GM18498 (cell line): ENCODE measurements around the gene C6orf47.
"Not testable (repeated sequence)": the region's sequence is repeated elsewhere in the genome, so short reads cannot be mapped to it uniquely, and the experiment has no call there.

ENCODE experiments used
- ATAC-seq: cut with Tn5 transposase; IDR thresholded peaks from one replicate; pipeline ENCODE4 v1.9.1; 2021; ENCODE audit warnings: mild to moderate bottlenecking, moderate library complexity; ENCODE audit not compliant: unreplicated experiment

The C6orf47 gene, protein sequence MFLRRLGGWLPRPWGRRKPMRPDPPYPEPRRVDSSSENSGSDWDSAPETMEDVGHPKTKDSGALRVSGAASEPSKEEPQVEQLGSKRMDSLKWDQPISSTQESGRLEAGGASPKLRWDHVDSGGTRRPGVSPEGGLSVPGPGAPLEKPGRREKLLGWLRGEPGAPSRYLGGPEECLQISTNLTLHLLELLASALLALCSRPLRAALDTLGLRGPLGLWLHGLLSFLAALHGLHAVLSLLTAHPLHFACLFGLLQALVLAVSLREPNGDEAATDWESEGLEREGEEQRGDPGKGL

DNA sequence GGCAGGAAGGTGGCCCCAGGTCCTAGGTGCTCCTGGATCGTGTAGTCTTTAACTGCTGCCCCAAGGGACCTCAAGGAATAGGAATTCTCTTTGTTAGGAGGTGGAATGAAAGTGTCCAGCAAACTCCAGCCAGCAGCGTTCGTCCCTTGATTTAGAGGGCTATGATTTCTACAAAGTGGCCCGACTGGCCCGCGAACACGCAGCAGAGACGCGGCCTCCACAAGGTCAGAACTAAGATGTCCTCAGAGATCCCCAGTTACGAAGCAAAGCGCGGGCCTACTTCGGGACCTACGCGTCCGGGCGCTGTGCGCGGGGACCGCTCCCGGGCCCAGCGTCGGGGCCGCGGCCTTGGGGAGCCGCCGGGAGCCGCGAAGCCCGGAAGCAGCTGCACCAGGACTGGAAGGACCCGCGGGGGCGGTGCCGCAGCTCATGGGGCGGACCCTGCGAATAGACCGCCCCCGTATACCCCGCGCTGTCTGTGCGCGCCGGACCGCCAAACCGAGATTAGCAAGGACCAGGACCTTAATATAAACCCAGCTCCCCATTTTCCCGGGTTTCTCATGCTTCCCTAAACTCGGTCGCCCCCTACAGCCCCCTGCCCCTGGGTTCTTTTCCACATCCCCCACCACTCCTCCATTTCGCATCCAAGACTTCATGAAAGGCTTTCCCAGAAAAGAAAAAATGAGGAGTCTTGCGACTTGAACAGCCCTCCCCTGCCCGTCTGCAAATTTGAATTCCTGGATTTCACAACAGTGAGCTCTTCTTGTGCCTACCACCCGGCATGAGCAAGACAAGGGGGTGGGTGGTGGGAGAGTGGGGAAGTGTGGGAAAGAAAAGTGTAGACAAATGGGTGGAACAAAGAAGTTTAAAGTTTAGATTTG lies at the start of gene C6orf47:
C6orf47 (minus strand) TSS at position 398 of the 881 bp plus-strand sequence. CDS start 831 bp downstream, outside the sequence.
- ATAC-seq, result peak; percentile 56

DNA sequence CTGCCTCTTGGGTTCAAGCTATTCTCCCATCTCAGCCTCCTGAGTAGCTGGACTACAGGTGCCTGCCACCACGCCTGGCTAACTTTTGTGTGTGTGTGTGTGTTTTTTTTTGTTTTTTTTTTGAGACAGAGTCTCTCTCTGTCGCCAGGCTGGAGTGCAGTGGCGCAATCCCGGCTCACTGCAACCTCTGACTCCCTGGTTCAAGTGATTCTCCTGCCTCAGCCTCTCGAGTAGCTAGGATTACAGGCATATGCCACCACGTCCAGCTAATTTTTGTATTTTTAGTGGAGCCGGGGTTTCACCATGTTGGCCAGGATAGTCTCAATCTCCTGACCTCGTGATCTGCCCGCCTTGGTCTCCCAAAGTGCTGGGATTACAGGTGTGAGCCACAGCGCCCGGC lies 48.6 kb upstream of the C6orf47 start:
- ATAC-seq, result not testable (repeated sequence)

DNA sequence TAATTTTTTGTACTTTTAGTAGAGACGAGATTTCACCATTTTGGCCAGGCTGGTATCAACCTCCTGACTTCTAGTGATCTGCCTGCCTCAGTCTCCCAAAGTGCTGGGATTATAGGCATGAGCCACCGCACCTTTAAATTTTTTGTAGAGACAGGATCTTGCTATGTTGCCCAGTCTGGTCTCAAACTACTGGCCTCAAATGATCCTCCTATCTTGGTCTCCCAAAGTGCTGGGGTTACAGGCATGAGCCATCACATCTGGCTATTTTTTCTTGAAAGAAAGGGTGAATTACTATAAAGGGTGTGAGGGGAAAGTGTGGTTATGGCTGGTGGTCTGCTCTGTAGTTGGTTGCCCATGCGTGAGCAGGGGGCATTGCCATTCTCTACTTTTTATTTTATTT lies 47.6 kb upstream of the C6orf47 start:
- no peak for ATAC-seq

DNA sequence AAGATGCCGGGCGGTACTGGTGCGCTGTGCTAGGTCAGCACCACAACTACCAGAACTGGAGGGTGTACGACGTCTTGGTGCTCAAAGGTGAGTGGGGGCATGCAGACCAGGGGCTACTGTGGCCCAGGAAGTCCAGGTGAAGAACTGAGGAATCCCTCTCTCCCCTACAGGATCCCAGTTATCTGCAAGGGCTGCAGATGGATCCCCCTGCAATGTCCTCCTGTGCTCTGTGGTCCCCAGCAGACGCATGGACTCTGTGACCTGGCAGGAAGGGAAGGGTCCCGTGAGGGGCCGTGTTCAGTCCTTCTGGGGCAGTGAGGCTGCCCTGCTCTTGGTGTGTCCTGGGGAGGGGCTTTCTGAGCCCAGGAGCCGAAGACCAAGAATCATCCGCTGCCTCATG lies 47.1 kb upstream of the C6orf47 start:
- no peak for ATAC-seq

DNA sequence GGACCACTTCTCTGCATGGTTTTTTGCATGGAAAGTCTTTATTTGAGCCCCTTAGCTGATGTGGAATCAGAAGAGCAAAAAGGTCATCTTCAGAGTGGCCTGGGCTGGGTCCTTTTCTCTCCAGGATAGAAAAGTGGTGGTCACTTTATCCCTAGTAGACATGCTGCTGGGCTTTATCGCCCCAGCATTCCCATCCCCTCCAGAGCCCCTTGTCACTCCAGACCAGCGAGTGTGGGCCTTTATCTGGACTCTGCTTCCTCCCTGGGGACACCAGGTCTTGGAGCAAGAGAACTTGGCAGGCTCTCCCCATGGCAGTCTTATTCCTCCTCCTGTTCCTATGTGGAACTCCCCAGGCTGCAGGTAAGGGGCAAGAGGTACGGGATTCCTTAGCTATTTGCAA lies 46.0 kb upstream of the C6orf47 start, which contains the start of gene LY6G6F:
LY6G6F (plus strand) TSS at position 268 of the 400 bp plus-strand sequence; CDS start at position 309, 41 bp downstream.
- ATAC-seq, result no peak

DNA sequence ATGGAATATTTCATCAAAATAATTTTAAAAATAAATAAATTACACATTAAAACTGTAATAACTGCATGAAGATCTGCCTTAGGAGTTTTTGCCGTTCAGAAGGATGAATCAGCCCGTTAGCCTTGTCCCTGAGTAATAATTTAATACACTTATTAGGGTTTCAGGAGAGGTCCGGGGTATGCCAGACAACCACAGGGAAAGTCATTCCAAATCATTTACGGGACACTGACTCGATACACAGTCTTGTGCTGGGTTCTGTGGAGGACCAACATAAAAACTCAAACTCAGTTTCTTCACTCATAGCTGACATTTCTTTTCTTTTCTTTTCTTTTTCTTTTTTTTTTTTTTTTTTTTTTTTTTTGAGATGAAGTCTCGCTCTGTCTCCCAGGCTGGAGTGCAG lies 45.4 kb upstream of the C6orf47 start:
- ATAC-seq, result no peak

DNA sequence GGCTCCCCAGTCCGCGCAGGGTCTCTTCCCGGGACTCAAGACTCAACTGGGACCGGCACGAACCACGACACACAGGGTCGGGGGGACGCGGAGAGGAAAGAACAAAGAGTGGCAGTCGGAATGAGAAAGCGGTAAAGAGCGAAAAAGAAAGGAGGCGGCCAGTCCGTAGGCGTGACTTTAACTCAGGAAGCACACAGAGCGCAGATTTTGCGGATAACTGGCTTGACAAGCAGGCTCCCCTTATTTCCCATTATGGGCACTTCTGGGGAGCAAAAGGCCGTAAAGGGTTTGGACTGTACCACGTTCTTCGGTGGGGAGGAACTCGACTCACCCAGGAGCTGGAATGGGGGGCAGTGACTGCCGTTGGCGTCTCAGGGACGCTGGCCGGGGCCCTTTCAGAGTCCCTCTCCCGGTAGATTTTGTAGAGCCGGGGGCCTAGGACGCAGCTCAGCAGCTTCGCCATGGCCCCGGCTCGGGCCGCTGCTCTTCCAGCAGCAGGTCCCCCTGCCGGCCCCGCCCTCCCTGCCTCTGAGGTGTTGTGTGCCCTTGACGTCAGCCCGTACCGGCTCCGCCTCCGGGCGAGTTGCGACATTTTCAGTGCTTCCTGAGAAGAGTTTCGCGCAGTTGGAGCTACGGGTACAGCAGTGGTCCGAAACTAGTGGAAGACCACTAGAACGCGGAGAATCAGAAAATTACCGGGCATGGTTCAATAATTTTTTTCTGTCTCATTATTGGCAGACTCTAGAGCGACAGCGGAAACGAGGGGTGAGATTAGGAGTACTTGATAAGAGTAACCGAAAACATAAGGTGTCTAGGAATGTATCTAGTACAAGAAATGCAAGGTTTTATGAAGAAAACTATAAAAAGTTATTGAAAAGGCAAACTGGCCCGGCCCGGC lies 42.5 kb upstream of the C6orf47 start, which contains the start of gene ABHD16A:
ABHD16A (minus strand) TSS at position 506 of the 898 bp plus-strand sequence; CDS start at position 463, 43 bp downstream.
- ATAC-seq, result peak; percentile 89

DNA sequence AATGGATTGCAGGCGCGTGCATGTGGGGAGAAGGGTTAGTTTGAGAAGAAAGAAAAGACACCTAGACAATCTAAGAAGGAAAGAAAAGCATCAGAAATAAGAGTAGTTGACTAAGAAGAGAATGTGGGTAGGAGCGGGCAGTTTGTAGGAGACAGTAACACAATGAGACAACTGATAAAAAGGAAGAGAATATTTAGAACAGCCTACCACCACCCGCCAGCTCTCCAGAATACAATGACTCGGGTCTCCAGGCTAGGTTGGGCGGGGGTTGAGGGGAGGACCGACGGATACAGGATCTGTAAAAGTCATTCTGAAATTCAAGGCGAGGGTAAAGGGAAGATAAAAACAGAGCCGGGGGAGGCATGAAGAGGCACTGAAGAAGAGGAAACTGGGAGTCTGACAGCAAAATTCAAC lies 41.8 kb upstream of the C6orf47 start:
- no peak for ATAC-seq

DNA sequence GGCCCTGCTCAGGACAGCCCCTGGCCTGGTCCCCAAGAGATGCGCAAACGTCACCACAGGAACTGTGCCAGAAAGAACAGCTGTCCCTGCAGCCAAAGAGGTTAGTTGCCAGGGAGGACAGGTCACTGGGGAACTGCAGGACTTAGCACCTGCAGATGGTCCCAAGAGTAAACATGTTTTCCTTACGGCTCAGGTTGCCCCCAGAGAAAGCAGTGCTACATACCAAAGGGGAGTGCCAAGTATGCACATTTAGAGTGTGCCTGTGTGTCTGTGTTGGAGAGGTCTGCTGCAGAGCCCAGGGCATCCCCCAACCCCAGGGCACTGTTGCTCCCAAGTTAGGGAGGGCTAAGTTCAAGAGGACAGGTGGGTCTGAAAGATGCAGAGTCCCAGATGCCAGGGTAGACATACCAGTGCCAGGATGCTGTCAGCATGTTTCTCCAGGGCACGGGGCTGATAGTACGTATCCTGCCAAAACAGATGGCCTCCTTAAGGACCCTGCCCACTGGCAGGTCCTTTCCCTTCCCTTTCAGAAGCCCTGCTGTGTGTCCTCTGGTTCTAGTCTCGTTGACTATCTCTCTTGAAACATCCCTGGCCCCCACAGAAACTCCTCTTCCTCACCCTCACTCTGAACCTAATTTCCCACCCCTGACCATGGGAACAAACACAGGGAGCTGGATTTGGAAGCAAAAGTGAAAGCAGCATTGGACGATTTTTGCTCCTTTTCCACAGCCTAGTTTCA lies 41.3 kb upstream of the C6orf47 start:
- ATAC-seq, result no peak

DNA sequence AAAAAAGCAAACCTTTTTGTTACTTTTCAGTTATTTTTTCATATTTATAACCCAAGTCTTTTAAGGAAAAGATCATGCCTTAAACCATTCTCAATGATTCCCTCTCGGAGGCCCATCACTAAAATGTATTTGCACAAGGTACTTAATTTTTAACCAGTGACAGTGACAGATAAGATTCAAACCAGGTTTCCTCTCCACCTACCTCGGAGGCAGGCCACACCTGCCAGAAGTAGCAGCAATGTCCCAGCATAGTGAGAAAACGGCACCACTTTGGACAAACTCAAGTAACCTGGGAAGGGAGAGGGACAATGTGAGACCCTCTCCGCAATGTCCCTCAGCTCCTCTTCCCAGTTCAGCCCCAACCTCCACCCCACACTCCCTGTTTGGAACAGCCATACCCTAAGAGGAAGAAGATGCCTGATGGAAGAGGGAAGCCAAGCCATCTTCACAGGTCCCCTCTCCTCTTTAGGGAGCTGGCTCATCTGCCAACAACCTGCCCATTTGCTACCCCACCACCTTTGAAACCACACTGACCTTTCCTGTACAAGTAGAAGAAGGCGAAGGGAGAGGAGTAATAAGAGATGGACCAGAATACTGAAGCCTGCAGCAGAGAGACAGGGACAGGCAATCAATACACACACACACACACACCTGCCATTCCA lies 40.3 kb upstream of the C6orf47 start:
- ATAC-seq, result no peak

DNA sequence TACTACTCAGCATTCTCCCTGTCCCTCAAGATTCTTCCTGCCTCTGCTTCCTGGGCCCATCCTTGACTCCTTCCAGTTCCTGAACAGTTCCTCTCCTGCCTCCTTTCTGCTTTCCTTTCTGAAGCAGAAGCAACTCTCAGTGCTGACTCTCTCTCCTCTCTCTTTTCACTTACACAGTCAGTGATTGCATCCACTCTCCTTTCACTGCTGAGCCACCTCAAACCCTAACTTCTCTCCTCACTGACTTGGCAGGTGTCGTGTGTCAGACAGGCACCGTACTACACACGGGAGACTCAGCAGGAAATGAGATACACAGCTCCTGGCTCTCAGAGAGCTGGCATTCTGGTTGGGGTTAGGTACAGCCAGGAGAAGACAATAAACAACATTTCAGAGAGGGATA lies 37.0 kb upstream of the C6orf47 start:
- no peak for ATAC-seq

DNA sequence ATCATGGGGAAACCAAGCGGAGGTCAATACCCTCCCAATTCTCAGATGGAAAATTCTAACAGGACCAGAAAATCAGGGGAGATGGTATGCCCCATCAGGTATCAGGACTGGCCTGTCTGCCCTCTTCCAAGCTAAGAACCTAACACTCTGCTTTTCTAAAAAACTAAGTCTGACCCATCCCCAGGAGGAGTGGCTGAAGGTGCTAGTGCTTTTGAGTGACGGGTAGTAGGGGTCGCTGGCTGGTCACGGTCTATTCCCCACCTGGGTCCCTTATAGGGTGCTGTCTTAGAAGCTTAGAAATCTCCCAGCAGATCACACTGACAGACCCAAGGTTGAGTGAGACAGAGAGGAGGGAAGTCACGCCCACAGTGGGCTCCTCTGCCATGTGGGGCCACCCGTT lies 33.0 kb upstream of the C6orf47 start:
- no peak for ATAC-seq

DNA sequence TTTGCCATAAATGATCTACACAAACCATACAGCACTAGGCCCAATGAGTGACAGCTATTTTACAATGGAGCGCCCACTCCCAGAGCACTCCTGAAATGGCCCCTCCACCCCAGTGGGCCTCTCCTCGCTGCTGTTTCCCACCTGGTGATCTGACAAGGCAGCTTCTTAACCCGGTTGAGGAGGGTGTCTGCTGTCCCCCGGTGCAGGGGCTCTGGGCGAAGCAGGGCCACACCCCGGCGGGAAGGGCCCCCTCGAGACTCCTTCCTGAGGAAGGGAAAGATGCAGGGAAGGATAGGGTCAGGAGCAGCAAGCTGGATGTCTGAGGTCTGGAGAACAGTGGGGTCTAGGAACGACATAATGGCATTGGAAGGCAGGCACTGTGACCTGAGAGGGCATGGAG lies 32.3 kb upstream of the C6orf47 start:
- no peak for ATAC-seq

DNA sequence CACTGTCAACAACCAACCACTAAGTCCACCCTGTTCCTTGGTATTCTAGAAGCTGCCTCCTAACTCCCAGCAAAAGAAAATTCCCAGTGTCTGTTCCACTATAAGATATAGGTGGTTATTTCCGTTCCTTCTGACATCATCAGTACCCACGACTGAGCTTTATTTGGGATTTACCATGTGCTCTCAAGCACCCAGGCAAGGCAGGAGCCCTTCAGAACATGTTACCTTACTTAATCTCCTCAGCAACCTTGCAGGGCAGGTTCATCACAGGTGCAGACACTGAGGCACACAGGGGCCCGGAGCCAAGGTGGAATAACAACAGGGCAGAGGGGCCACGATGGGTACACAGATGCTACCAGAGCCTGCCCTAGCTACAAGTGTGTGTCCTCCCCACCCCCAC lies 31.8 kb upstream of the C6orf47 start:
- ATAC-seq, result no peak

DNA sequence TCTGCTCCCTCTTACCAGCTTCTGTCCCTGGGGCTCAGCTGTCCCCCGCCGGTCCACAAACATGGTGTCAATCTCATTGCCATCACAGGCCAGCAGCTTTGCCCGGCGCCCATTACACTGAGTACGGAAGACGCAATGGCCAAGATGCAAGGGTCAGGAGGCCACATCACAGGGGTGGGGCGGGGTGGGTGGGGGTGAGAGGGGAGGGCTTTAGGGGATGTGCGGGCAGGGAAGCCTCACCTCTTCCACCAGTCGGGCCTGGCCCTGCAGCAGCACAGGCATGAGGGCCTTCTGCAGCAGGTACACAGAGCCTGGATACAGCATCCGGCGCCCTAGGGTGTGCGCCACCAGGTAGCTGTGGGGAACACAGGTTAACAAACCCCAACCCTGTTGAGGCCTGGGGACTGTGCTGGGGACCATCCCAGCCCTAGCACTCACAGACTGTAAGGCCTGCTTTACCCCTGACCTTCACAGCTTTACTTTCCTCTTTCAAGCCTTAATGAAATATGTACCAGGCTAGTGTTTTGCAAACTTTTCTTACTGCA lies 31.1 kb upstream of the C6orf47 start:
- no peak for ATAC-seq

DNA sequence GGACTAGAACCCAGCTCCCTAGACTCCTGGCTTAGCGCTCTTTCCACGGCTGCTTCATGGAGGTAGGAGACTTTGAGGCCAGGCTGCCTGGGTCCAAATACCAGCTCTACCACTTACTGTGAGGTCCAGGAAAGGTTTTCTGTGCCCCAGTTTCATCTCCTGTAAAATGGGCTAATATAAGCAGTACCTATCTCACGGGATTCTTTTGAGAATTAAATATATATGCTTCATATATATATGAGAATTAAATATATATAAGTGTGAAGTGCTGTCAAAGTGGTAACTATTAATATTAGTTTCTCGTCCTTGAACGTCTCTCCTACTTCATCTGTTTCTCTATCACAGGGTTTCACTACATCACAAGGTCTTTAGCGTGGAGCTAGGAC lies 30.5 kb upstream of the C6orf47 start:
- ATAC-seq, result no peak

DNA sequence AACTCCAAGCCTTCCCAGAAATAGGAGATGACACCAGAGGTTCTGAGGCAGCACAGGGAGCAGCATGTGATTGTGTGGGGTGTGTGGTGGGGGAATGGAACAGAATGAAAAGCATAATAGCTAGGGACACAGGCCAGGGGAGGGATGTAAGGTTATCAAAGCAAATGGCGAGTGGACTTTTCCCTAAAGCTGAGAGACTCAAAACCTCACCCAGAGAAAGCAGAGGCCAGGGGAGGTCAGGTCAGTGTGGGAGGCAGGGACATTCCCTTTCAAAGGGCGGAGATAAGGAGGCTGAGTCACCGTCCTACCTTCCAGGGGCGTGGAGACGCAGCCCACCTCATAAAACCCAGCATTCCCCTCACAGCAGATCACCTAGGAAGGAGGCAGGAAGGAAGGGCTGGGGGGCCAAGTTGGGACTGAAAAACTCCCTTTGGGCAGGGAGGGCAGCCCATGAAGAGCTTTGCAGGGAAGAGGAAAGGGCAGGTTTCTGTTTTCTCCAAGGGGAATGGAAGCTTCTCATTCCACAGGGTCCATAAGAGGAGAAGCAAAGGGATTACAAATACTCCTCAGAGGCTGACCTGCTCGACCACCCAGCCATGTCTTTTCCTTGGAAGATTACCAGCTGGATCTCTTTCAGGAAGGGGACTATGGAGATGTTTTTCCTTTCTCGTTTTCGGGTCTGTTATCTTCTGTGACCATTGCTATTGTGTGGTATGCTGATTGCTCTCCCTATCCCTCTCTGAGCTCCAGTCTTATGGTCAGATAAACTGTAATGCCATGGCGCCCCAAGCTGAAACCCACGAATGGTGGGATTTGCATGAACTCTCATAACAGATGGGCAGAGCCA lies 29.9 kb upstream of the C6orf47 start:
- no peak for ATAC-seq
